ENCODE results near the gene VIPR2.

The VIPR2 gene

DNA sequence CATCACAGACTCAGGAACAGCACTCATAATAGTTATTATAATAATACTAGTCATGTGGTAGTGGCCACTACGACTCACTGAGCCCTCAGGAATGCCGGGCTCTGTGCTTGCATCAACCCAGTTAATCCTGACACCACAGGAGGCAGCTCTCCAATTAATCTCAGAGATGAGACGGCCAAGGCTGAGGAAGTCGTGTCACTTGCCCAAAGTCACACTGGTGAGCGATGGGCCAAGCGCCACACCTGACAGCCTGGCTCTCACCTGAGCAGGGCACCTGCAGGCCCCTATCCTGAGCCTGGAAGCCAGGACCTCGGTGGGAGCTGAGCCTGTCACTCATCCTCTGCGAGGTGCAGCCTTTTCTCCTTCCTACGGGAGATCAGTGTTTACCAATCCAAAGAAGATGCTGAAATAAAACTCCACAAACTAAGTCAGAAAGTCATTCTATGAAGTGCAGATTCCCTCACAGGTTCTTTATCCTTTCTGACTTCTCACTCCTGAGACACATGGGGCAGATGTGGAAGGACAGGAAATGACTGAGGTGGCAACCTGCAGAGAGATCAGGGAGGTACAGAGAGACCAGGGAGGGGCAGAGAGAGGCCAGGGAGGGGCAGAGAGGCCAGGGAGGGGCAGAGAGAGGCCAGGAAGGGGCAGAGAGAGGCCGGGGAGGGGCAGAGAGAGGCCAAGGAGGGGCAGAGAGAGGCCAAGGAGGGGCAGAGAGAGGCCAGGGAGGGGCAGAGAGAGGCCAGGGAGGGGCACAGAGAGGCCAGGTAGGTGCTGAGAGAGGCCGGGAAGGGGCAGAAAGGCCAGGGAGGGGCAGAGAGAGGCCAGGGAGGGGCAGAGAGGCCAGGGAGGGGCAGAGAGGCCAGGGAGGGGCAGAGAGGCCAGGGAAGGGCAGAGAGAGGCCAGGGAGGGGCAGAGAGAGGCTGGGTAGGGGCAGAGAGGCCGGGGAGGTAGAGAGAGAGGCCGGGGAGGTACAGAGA lies 38.5 kb downstream of the VIPR2 start:
- TF ChIP-seq, protein P1, sequence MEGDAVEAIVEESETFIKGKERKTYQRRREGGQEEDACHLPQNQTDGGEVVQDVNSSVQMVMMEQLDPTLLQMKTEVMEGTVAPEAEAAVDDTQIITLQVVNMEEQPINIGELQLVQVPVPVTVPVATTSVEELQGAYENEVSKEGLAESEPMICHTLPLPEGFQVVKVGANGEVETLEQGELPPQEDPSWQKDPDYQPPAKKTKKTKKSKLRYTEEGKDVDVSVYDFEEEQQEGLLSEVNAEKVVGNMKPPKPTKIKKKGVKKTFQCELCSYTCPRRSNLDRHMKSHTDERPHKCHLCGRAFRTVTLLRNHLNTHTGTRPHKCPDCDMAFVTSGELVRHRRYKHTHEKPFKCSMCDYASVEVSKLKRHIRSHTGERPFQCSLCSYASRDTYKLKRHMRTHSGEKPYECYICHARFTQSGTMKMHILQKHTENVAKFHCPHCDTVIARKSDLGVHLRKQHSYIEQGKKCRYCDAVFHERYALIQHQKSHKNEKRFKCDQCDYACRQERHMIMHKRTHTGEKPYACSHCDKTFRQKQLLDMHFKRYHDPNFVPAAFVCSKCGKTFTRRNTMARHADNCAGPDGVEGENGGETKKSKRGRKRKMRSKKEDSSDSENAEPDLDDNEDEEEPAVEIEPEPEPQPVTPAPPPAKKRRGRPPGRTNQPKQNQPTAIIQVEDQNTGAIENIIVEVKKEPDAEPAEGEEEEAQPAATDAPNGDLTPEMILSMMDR (IDR thresholded peaks at IDR 0.05), result no peak

DNA sequence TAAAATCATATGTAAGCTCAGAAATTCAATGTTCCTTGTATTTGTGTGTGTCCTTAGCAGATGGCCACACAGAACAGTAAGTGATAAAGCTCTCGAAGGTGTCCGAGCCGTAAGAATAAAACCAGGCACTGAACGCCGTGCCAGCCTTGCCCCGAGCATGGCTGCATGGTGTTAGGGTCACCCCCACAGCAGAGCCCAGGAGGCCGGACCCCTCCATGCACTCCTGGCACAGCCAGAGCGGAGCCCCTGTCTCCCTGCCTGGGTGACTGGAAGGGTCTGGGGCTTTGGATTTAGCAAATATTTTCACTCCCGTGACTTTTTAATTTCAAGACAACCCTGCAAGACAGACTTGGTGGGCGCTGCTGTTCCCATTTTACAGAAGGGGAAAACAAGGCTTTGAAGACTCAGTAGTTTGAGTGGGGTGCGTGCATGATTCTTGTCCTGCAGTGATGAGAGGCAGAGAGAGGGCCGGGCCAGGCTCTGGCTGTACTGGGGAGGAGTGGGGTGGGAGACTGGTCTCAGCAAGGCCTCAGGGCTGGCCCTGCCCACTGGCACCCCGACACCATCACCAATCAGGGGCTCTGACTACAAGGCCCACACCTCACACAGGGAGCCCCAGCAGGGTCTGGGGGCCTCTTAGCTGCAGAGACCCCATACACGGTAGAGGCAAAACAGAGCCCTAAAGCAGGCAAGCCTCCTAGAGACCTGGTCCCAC lies 39.4 kb downstream of the VIPR2 start:
- TF ChIP-seq, protein P1 (IDR thresholded peaks at IDR 0.05), result no peak

DNA sequence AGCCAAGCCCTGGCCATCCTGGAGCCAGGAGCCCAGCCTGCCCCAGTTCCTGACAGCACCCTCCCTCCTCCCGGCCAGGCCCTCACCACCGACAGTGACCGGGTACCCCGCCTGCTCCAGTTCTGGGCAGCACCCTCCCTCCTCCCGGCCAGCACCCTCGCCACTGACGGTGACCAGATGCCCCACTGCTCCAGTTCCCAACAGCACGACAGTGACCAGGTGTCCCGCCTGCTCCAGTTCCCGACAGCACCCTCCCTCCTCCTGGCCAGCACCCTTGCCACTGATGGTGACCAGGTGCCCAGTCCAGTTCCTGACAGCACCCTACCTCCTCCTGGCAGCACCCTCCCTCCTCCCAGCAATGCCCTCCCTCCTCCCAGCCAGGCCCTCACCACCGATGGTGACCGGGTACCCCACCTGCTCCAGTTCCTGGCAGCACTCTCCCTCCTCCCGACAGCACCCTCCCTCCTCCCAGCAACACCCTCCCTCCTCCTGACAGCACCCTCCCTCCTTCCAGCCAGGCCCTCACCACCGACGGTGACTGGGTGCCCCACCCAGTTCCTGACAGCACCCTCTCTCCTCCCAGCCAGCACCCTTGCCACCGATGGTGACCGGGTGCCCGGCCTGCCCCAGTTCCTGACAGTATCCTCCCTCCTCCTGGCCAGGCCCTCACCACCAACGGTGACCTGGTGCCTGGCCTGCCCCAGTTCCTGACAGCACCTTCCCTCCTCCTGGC lies 40.3 kb downstream of the VIPR2 start:
- TF ChIP-seq, protein P1 (IDR thresholded peaks at IDR 0.05), result no peak

DNA sequence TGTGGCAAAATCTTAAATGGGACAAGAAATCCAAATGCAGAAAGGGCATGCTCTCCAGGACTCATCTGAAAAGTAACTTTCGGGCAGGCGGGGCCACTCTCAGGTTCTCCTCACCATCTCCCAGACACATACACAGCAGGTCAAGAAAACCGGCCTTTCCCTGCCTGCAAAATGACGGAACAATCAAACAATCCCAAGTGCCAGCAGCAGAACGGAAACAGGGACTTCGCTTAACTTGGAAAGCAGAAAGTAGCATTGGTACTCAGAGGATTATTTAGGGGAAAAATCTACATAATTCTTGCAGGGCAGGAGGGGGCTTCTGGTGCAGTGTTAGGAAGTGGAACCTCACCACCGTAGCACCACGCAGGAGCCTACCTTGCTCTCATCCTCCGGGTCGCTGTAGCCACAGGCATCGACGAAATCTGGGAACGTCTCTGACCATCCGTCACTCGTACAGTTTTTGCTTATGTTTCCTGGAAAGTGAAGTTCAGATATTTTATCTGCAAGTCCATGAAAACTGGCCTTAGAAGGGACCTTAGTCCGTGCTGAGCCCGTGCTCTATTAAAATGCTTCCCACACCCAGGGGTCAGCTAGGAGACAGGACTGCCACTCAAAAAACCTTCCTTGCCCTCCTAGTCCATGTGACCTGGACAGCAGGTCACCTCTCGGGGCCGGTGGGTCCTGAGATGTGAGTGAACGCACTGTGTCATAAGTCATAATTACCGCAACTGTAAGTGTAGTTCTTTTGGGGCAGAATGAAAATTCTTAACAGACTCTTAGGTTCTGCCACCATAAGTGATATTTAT lies 41.1 kb downstream of the VIPR2 start:
- TF ChIP-seq, protein P1 (IDR thresholded peaks at IDR 0.05), result no peak

DNA sequence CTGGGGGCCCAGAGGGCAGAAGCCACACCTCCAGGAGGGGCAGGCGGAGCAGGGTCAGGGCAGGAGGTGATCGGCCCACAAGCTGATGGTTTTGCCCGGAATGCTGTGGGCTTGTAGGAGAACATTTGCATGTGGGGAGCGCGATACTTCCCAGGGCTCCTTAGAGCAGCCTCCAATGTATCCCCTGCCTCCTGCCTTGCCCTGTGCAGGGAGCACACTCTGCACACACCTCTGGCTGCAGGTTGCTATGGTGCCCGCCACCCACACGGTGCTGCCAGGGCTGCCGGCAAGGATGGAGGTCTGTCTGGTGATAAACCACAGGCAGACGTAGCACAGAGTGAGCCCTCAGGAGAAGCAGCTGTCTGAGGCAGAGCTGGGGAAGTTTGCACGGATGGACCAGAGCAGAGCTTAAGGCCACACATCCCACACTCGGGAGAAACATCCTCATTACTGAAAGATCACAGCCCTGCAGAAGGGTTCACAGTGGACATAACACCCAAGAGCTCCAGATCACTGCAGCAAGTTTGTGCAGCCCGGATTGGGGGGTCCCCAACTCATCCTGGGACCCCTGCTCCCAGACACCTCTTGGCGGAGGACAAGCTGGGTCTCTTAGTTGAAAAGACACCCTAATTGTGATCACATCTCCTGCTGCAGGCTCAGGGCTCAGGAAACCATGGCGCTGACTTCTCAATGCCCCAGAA lies 41.8 kb downstream of the VIPR2 start:
- TF ChIP-seq, protein P1 (IDR thresholded peaks at IDR 0.05), result no peak

DNA sequence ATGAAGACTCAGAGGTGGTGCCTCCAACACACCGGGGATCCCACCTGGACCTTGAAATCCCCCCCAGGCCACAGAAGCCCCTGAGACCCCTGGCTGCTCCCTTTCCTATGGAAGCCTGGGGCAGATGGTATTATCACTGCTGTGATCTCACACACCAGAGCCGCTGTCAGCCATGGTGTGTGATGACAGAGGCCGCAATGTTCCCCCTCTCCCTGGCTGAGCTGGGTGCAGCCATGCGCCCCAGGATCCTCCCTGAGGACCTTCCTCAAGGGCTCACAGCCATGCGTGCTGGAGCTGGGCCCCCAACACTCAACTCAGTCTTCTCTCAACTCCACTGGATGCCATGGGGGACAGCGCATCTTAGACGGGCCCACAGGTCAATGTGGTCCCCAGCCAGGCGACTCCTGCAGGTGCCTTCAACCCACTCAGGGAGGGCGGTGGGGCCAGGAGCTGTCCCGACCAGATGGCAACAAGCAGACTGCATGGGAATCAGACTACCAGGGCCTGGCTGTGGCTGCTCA lies 44.9 kb downstream of the VIPR2 start:
- TF ChIP-seq, protein P1 (IDR thresholded peaks at IDR 0.05), result no peak

Data from LNCAP (cell line).